GM21381 (cell line): Measurements from ENCODE around the gene SFT2D3.

ENCODE experiments used
- ATAC-seq: cut with Tn5 transposase; IDR thresholded peaks from one replicate; pipeline ENCODE4 v1.9.1; 2021; ENCODE audit warnings: mild to moderate bottlenecking, moderate library complexity; ENCODE audit not compliant: unreplicated experiment

The SFT2D3 gene

GRCh38 chr2:127664065-127664894 is 37.0 kb upstream of the SFT2D3 start:
- ATAC-seq: no peak

GRCh38 chr2:127664895-127665225 is 36.4 kb upstream of the SFT2D3 start:
- ATAC-seq: no peak

- ATAC-seq: no peak
Observed at GRCh38 chr2:127665267-127665893, 35.9 kb upstream of the SFT2D3 start.

DNA sequence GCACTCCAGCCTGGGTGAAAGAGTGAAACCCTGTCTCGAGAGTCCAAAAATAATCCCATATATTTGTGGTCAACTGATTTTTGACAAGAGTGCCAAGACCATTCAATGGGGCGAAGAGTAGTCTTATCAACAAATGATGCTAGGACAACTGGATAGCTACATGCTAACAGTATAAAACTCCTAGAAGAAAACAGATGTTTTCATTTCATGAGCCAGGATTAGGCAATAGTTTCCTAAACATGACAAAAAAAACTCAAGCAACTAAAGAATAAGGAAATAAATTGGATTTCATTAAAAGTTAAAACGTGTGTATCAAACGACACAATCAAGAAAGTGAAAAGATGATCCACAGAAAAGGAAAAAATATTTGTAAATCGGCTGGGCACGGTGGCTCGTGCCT is 32.2 kb upstream of the SFT2D3 start:
- ATAC-seq: no peak

DNA sequence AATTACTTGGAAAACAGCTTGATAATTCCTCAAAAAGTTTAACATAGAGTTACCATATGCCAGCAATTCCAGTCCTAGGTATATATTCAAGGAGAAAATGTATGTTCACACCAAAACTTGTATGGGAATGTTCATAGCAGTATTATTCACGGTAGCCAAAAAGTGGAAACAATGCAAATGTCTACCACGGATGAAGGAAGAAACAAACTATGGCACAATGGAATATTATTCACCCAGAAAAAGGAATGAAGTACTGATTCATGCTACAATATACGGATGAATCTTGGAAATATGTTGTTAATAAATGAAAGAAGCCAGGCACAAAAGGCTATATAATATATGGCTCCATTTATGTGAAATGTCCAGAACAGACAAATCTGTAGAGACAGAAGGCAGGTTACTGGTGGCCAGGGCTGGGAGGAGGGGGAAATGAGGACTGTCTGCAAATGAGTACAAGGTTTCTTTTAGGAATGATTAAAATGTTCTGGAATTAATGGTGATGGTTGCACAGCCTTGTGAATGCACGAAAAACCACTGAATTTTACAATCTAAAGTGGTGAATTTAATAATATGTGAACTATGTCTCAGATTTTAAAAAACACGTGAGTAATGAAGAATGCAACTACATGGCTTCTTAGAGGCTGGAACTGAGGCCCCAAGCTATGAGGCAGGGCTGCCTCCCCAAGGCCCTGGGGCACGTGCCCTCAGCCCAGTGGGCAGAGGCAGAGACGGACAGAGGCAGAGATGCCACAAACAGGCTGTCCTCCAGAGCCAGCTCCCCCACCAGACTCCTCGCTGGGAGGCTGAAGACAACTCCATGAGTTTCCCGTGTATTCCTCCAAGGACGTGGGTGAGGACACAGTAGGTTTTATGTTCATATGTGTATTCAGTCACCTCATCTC is 31.0 kb upstream of the SFT2D3 start:
- ATAC-seq: no peak

DNA sequence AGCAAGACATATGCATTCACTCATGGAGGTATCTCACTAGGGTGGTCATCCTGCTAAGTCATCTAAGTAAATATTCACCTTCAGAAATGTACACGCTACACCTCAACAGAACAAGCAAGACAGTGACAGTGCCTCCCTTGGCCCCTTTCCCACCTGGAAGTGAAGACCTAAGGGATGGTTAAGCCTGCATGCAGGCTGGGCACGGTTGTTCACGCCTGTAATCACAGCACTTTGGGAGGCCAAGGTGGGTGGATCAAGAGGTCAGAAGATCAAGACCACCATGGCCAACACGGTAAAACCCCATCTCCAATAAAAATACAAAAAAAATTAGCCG is 30.4 kb upstream of the SFT2D3 start:
- ATAC-seq: no peak

DNA sequence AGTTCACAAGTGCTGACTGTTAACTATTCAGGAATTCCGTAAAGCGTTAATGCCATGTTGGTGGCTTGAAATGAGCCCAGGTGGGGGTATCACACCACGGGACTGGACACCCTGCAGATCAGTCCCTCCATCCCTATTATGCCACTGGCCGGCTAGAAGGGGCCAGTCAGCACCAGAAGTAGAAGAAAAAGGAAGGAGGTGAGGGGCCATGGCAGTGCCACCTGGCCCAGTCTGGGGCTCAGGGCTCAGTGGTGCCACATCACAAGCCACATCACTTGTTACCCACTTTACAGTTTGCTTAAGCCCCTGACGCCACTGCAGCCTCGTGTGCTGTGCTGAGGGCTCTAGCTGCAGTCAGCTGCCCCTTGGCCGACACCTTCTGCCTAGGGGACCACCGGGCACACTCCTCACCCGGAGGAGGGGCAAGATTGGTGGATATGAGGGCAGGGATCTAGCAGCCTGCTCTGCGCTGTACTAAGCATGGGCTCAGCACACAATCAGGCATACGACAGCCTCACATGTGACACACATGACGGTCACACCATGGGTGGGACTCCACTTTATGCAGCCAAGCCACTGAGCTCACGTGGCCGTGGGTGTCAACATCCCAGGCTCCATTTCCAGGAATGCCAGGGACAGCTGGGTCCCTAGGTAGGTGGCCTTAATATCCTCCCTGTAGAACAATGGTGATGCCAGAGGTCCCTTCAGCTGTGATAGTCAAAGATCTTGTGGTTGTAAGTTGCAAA is 29.6 kb upstream of the SFT2D3 start:
- no peak for ATAC-seq

DNA sequence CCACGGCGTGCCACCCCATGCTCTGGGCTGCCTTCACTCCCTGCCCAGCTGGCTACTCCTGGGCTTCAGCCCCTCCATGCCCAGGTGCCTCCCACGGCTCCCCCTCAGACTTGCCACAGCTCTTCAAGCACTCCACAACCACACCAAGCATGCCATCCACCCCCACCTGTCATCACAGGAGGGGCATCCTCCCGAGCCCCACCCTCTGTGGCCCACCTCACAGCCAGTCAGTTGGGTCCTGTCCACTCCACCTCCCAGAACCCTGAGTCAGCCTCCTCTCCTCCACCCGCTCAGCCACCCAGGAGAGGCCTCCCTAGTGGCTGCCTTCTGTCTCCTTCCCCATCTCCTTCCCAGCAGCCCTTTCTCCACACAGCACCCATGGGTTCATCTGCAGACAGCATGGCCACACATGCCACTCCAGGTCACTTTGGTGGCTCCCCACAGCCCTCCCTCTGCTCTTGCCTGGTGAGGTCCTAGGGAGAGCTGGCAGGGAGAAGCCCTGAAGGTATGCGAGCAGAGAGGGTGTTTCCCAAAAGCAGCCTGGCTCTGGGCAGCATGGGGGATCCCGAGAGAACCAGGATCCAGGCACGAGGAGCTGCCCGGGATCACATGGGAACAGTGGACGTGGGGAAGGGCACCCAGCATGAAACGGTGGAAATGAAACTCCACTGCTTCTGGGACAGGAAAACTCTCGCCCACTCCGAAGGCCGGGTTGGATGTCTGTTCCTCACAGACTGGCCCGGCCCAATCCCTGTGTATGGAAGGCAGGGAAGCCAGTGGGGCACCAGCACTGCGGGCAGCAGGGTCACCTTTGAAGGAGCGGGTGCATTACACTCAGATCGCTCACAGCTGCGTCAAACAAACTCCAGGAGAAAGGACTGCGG is 28.7 kb upstream of the SFT2D3 start:
- ATAC-seq: no peak

DNA sequence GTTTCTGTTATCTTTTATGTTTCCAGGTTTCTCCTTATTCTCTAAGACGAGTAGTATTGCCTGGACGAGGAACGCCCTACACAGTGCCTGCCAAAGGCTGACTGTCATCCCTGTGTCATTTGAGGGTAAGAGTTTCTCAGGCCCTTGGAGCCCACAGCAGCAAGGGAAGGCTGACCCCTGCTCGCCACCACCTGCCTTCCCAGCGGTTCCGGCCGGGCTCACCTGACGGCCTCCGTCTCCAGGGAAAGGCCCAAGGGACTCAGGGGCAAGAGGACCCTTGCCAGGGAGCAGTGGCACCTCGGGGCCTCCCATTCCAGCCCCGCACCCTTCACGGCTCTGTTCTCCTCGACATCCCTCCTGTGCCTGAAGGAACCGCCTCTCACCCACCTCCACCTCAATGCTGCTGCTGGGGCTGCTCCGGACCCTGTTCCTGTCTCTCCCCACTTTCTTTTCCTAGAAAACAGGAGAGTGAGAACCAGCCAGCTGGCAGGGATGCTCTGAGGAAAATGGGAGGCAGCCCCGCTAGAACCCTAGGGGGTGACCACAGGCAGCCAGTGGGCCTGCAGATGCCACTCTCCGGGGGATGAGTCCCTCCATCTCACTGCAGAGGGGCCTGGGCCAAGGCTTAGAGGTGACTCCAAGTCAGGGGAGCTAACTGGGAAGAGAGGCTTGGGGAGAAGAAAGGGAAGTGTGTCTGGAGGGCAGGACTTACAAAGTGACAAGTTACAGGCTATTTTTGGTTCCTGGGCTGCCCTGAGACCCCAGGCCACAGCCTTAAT is 27.8 kb upstream of the SFT2D3 start:
- no peak for ATAC-seq

GRCh38 chr2:127674241-127675209 is 26.8 kb upstream of the SFT2D3 start:
- ATAC-seq: no peak

GRCh38 chr2:127675331-127676261 is 25.7 kb upstream of the SFT2D3 start, which contains the start of gene LIMS2:
Gene LIMS2 (minus strand): TSS chr2:127675530. CDS start chr2:127675024, 506 bp downstream.
- no peak for ATAC-seq

GRCh38 chr2:127676906-127677305 is 24.4 kb upstream of the SFT2D3 start:
- ATAC-seq: no peak

DNA sequence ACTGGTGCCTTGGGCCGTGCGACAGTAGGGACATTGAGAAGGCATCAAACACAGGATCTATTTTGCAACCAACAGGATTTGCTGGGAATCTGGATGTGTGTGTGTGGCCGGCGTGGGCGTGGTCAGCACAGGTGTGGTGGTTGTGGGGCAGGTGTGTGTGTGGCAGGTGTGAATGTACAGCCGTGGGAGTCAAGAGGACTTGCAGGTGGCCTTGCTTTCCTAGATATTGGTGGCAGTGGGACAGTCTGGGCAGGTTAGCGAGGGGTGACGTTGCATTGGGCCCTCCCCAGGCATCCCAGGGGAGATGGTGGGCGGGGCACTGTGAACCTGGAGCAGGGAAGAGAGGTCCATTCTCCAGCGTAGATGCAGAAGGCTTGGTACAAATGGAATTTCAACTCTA is 22.8 kb upstream of the SFT2D3 start:
- ATAC-seq: no peak

DNA sequence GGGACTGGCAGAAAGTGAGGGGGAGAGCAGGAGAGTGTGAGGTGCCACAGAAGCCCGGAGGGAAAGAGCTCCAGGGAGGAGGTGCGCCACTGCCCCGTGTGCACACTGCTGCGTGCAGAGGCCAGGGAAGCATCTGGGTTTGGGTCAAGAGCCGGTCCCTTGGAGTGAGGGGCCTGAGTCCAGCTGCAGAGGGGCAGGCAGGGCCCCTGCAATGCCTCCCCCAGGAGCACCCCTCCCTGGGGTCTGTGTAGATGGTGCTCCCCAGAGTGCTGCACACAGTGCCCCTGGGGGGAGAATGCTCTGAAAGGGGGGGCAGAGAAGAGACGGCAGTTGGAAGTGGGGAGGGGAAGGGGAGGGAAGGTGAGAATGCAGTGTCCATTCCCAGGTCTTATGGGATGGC is 22.3 kb upstream of the SFT2D3 start:
- ATAC-seq: no peak

DNA sequence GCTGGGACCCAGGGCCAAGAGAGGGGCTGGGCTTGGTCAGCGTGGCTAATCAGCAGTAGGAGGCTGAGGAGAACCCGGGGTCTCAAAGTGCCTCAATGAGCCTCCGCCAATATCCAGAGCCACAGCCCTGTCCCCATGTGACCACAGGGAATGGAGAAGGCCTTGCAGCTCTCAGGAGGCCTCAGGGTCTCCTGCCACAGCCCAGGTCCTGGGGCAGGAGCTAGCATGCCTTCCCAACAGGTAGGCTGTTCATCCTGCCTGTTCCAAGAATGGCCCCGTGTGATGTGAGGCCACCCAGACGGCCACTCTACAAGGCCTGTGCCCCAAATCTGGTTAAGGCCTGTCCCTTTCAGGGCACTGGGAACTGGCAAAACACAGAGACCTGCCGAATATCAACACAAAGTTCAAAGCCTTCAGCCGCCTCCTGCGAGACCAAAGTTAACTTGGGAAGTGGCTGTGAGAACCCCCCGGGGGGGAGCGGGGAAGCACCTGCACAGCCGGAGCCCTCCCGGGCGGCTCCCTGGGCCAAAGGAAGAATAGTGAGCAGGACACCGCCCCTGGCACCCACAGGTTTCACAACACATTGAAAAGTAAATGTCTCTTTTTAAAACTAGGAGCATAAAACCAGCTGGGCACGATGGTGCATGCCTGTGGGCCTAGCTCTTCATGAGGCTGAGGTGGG is 21.5 kb upstream of the SFT2D3 start:
- no peak for ATAC-seq

GRCh38 chr2:127680706-127681287 is 20.5 kb upstream of the SFT2D3 start:
- ATAC-seq: no peak
